HEK293T (cell line): ENCODE results near the gene RASSF8.

Experiments used
- CTCF ChIA-PET: fragments of 350-600 bp; formaldehyde crosslinking; extraction: SDS; loops from one replicate; lab custom pipeline; 2021; ENCODE audit warnings: antibody characterized with exemption, inconsistent platforms; lab: Yijun Ruan, JAX
- POLR2A ChIA-PET: fragments of 350-600 bp; formaldehyde crosslinking; extraction: SDS; loops from one replicate; lab custom pipeline; 2020; ENCODE audit warnings: antibody characterized with exemption, inconsistent platforms; lab: Yijun Ruan, JAX
- DNase-seq: peaks from one replicate; pipeline ENCODE4 v3.0.0; 2012; ENCODE audit warnings: mixed read lengths; ENCODE audit errors: extremely low spot score
- ARNT ChIP-seq: fragments of 450-650 bp; IDR thresholded peaks from 2 replicates; pipeline ENCODE4 v1.6.1; 2017; ENCODE audit warnings: mild to moderate bottlenecking
- BHLHE40 ChIP-seq: fragments of 450-650 bp; IDR thresholded peaks from 2 replicates; pipeline ENCODE4 v1.6.1; 2016; ENCODE audit warnings: mild to moderate bottlenecking, moderate library complexity, borderline replicate concordance
- CTBP1 ChIP-seq: fragments of 450-650 bp; IDR thresholded peaks from 2 replicates; pipeline ENCODE4 v1.6.1; 2016; ENCODE audit warnings: borderline replicate concordance
- ELF4 ChIP-seq: fragments of 450-650 bp; IDR thresholded peaks from 2 replicates; pipeline ENCODE4 v1.6.1; 2017; ENCODE audit warnings: antibody characterized with exemption
- FOXA1 ChIP-seq: fragments of 450-650 bp; IDR thresholded peaks from 2 replicates; pipeline ENCODE4 v1.6.1; 2016; ENCODE audit warnings: mild to moderate bottlenecking
- FOXK2 ChIP-seq: fragments of 450-650 bp; IDR thresholded peaks from 2 replicates; pipeline ENCODE4 v1.6.1; 2016; ENCODE audit warnings: mild to moderate bottlenecking
- FOXM1 ChIP-seq: fragments of 450-650 bp; IDR thresholded peaks from 2 replicates; pipeline ENCODE4 v1.6.1; 2017; ENCODE audit warnings: mild to moderate bottlenecking, borderline replicate concordance
- HDGF ChIP-seq: fragments of 450-650 bp; IDR thresholded peaks from 2 replicates; pipeline ENCODE4 v1.6.1; 2017; ENCODE audit warnings: antibody characterized with exemption, borderline replicate concordance
- L3MBTL2 ChIP-seq: fragments of 450-650 bp; conservative IDR thresholded peaks from 2 replicates; pipeline ENCODE4 v1.6.1; 2016; ENCODE audit warnings: mild to moderate bottlenecking
- LEF1 ChIP-seq: fragments of 450-650 bp; IDR thresholded peaks from 2 replicates; pipeline ENCODE4 v1.6.1; 2017; ENCODE audit warnings: mild to moderate bottlenecking, borderline replicate concordance
- NFRKB ChIP-seq: fragments of 450-650 bp; IDR thresholded peaks from 2 replicates; pipeline ENCODE4 v1.6.1; 2016; ENCODE audit warnings: mild to moderate bottlenecking, moderate library complexity
- SP1 ChIP-seq: fragments of 450-650 bp; IDR thresholded peaks from 2 replicates; pipeline ENCODE4 v1.6.1; 2017
- SUZ12 ChIP-seq: fragments of 450-650 bp; IDR thresholded peaks from 2 replicates; pipeline ENCODE4 v1.6.1; 2016; ENCODE audit warnings: mild to moderate bottlenecking
- TARDBP ChIP-seq: fragments of 450-650 bp; IDR thresholded peaks from 2 replicates; pipeline ENCODE4 v1.6.1; 2016
- ZNF384 ChIP-seq: fragments of 450-650 bp; IDR thresholded peaks from 2 replicates; pipeline ENCODE4 v1.6.1; 2016
- TF ChIP-seq, protein P1 (sequence below): fragments of 450-650 bp; IDR thresholded peaks from 2 replicates; pipeline ENCODE4 v1.6.1; 2016

Gene RASSF8

DNA sequence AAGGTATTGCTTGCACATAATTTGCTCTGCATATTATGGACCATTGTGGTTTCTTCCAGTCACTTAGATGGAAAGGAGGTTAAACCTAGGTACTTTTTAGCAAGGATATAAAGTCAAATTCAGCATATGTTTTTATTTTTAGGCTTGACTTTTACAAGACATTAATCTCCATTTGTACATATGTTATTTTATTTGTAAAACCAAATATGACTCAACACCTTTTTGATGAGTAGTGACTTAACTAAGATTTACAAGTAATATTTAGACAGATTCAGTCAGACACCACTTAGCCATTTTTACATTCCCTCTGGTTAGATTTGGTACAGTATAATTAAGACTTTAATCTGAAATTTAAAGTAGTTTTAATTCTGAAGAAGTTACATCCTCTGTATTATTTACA lies 111.3 kb downstream of the RASSF8 start:
- POLR2A ChIA-PET, result no interaction called here
- no peak for DNase-seq
- CTCF ChIA-PET, result interaction anchor here (0.6 to 0.7 kb wide), 2 partner anchors 30 to 660 kb away, joined by 3 read pairs; no protein-coding TSS in a partner anchor
- no peak for TF ChIP-seq TARDBP
- no peak for TF ChIP-seq ELF4
- TF ChIP-seq CTBP1, result no peak
- no peak for TF ChIP-seq ZNF384

DNA sequence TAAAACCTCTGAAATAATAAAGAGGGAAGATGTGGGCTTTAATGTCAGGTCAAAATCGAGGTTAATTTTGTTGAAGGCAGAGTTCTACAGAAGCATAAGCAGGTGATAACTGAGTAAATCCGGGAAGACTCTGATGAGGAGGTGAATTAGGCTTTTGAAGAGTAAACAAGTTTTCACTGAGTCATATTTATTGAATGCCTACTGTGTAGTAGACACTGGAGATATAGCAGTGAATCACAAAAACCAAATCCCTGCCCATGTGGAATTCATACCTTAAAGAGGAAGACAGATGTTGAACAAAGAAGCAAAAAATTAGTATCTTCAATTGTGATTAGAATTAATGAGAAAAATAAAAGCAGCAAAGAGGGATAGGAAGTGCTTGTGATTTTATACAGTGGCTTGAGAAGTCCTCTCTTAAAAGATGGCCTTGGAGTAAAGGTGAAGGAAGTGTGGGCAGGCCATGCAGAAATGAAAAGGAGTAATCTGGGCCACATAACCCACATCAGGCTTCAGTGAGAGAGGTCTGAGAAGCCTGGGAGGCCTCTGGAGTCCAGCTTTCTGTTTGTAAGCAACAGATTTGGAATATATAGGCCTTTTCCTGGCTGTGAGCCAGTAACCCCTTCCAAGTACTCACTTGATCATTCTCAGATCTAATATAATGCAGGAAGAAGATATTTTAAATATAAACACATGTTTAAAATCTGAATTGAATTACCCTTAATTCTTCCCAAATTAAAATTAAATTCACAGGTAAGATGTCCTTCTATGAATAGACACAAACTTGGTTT lies 119.6 kb downstream of the RASSF8 start:
- ChIA-PET CTCF (no interaction called here), POLR2A (no interaction called here)
- TF ChIP-seq, protein P1, sequence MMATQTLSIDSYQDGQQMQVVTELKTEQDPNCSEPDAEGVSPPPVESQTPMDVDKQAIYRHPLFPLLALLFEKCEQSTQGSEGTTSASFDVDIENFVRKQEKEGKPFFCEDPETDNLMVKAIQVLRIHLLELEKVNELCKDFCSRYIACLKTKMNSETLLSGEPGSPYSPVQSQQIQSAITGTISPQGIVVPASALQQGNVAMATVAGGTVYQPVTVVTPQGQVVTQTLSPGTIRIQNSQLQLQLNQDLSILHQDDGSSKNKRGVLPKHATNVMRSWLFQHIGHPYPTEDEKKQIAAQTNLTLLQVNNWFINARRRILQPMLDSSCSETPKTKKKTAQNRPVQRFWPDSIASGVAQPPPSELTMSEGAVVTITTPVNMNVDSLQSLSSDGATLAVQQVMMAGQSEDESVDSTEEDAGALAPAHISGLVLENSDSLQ, result no peak
- TF ChIP-seq BHLHE40, result no peak
- no peak for TF ChIP-seq NFRKB
- no peak for TF ChIP-seq FOXM1
- no peak for TF ChIP-seq LEF1
- no peak for TF ChIP-seq ELF4
- no peak for TF ChIP-seq HDGF
- TF ChIP-seq ZNF384, result no peak
- DNase-seq, result no peak

DNA sequence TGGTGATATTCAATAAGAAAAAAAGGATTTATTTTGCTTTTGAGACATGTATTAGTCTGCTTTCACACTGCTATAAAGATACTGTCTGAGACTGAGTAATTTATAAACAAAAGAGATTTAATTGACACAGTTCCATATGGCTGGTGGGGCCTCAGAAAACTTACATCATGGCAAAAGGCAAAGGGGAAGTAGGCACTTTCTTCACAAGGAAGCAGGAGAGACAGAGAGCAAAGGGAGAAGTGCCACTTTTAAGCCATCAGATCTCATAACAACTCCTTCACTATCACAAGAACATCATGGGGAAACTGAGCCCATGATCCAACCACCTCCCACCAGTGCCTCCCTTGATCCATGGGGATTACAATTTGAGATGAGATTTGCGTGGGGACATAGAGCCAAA lies 122.4 kb downstream of the RASSF8 start:
- ChIA-PET POLR2A (no interaction called here), CTCF (no interaction called here)
- TF ChIP-seq, protein P1, result no peak
- TF ChIP-seq FOXA1 (no peak), NFRKB (no peak), SUZ12 (no peak), ZNF384 (no peak), L3MBTL2 (no peak), SP1 (no peak), FOXM1 (no peak), ARNT (no peak)
- DNase-seq, result no peak

DNA sequence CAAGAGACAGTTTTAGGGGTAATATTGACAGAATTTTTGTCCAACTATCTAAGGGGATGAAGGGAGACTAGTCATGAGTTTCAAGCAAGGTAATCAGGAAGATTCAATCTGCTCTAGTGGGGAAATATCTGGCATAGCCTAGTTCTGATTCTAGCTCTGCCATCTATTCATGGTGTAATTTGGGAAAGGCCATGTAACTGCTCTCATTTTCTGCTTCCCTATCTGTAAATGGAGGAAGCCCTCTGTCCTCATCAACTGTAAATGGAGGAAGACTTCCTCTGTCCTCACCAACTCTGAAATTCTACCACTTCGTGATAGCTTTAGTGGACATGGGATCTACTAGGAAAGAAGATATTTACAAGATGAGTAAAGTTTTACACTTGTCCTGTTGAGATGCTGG lies 128.5 kb downstream of the RASSF8 start:
- POLR2A ChIA-PET, result no interaction called here
- CTCF ChIA-PET, result no interaction called here
- TF ChIP-seq FOXK2 (no peak), FOXM1 (no peak), SUZ12 (no peak), ARNT (no peak), FOXA1 (no peak), ELF4 (no peak), LEF1 (no peak), CTBP1 (no peak)
- no peak for DNase-seq

DNA sequence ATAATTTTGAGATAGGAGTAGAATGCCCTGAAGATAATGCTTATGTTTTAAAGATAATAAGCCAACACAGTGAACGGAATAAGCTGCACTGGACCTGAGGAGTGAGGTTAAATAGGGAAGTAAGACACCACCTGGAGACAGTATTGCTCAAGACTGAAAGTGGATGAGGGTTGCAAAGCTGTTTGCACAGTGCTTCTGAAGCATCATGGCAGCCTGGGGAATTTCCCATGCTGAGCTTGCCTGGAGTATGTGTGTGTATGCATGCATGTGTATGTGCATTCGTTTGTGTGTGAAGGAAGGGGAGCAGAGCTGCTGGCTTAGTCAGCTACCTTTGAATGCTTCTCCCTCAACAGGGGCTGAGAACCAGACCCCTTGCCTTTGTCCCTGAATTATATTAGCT lies 130.5 kb downstream of the RASSF8 start:
- ChIA-PET CTCF (no interaction called here), POLR2A (no interaction called here)
- no peak for DNase-seq
- TF ChIP-seq LEF1 (no peak), ZNF384 (no peak), CTBP1 (no peak), L3MBTL2 (no peak), SP1 (no peak), FOXA1 (no peak), BHLHE40 (no peak), HDGF (no peak), ARNT (no peak), ELF4 (no peak), FOXM1 (no peak), NFRKB (no peak), TARDBP (no peak), SUZ12 (no peak), FOXK2 (no peak)
- TF ChIP-seq, protein P1, result no peak

DNA sequence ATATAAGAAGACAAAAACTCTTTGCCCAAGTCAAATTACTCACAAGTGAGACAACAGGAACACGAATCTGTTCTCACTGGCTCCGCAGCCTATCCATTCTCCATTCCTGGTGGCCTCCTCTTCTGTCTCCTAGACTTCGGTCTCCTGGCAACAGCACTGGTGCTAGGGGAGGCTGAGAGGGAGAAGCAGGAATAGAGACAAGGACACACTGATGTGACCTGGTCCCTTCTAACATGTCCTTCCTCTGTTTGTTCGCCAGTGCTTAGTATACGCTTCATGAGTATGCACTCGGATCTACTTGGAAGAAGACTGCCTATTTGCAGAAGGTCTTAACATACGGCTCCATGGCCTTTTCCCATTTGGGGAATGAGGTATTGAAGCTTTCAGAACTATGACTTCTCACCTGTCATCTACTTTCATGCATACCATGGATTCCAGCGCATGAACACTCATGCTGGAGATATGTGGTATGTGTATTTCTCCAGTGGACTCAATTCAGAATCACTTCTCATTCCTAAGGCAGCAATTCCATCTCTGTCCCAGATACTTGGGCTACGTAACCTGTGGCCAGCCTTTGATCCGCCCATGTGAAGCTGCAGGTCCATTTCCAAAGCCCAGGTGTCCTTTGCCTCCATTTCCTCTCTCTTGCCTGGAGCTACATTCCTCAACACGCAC lies 132.5 kb downstream of the RASSF8 start:
- TF ChIP-seq SP1, result no peak
- no peak for TF ChIP-seq LEF1
- TF ChIP-seq ELF4, result no peak
- TF ChIP-seq ARNT, result no peak
- no peak for TF ChIP-seq FOXA1
- TF ChIP-seq FOXM1, result no peak
- TF ChIP-seq L3MBTL2, result no peak
- TF ChIP-seq, protein P1, result no peak
- no peak for TF ChIP-seq ZNF384
- TF ChIP-seq BHLHE40, result no peak
- DNase-seq, result no peak
- ChIA-PET POLR2A (no interaction called here), CTCF (interaction anchor here (0.9 kb wide), 1 partner anchor 10 kb away, joined by 4 read pairs; no protein-coding TSS in a partner anchor)
